Measurements from ENCODE around the gene FCER1A.

FCER1A gene

DNA sequence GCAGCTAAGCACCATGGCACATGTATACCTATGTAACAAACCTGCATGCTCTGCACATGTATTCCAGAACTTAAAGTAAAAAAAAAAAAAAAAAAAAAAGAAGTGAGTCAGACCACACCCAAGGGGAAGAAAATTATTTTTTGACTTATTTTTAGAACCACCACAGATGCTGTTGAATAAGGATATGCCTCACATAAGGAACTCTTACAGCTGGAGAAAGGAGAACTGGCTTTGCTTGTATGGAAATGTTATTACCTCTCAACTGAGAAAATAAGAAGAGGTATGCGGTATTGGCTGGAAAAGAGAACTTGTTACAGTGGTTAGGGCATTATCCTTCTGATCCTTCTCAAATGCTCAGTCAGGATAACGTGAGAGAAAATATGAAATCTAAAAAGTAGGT is 27.5 kb upstream of the FCER1A start:
- no peaks in the 10 kb centered on the region for H3K9me3 ChIP-seq (ENCODE audit: insufficient read depth, low read length)
- no peak overlapping the region for H3K4me2 ChIP-seq (ENCODE audit: low read length)
- no peaks in the 10 kb centered on the region for H4K20me1 ChIP-seq (ENCODE audit: insufficient read depth, low read length)
- no peak overlapping the region for H2AFZ ChIP-seq (ENCODE audit: low read depth, low read length)
- no peak overlapping the region for H3K4me3 ChIP-seq (ENCODE audit: low read length)
- no peaks in the 10 kb centered on the region for H3K27me3 ChIP-seq (ENCODE audit: low read depth, low read length)
- H3K36me3 ChIP-seq (replicated peaks; ENCODE audit: low read depth, low read length): no peaks in the 10 kb centered on the region
- no peak overlapping the region for H3K9ac ChIP-seq (ENCODE audit: low read length)
- no peak overlapping the region for H3K27ac ChIP-seq (ENCODE audit: low read length)
- H3K4me1 ChIP-seq (ENCODE audit: low read length): no peaks in the 10 kb centered on the region
- TF ChIP-seq, protein P1, sequence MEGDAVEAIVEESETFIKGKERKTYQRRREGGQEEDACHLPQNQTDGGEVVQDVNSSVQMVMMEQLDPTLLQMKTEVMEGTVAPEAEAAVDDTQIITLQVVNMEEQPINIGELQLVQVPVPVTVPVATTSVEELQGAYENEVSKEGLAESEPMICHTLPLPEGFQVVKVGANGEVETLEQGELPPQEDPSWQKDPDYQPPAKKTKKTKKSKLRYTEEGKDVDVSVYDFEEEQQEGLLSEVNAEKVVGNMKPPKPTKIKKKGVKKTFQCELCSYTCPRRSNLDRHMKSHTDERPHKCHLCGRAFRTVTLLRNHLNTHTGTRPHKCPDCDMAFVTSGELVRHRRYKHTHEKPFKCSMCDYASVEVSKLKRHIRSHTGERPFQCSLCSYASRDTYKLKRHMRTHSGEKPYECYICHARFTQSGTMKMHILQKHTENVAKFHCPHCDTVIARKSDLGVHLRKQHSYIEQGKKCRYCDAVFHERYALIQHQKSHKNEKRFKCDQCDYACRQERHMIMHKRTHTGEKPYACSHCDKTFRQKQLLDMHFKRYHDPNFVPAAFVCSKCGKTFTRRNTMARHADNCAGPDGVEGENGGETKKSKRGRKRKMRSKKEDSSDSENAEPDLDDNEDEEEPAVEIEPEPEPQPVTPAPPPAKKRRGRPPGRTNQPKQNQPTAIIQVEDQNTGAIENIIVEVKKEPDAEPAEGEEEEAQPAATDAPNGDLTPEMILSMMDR (IDR thresholded peaks at IDR 0.05; ENCODE audit: low read depth, low read length): no peak
- TF ChIP-seq EZH2phosphoT487 (IDR thresholded peaks at IDR 0.05; ENCODE audit: low read depth): no peak
- no peaks in the 10 kb centered on the region for H3K79me2 ChIP-seq (ENCODE audit: low read length)

DNA sequence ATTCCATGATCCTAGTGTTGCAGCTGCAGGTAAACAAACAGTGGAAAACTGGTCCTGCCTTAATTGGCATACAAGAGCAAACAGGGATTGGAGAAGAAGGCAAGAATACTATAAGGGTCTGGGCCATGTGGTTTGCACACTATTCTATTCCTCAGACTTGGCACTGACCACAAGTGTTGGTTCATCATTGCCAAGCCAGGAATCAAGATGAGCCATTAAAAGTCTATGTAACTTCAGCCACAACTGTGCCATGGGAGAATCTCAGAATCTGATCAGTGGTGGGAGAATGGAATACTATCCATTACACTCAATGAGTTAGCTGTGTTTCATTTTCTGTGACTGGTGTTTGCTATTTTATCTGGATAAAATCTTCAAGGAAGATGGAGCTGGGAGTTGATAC is 26.2 kb upstream of the FCER1A start:
- H2AFZ ChIP-seq (ENCODE audit: low read depth, low read length): no peak overlapping the region
- TF ChIP-seq, protein P1 (IDR thresholded peaks at IDR 0.05; ENCODE audit: low read depth, low read length): no peak
- no peak for TF ChIP-seq EZH2phosphoT487 (IDR thresholded peaks at IDR 0.05; ENCODE audit: low read depth)
- H4K20me1 ChIP-seq (ENCODE audit: insufficient read depth, low read length): no peaks in the 10 kb centered on the region

DNA sequence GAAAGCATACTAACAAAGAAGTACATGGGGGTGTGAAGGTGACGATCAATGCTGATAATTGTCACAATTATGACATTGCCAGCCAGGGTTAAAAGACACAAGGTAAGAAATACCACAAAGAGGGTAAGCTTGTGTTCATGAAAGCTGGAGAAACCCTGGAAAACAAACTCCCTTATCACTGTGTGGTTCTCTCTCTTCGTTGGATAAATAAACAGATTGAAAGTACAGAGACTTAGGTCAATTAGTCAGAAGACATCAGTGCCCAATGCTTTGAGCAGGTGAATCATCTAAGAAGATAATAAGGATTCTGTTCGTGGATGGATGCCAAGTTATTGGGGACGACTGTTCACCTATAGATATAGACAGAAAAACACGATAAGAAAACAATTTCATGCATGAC is 22.4 kb upstream of the FCER1A start:
- TF ChIP-seq, protein P1 (IDR thresholded peaks at IDR 0.05; ENCODE audit: low read depth, low read length): no peak
- TF ChIP-seq EZH2phosphoT487 (IDR thresholded peaks at IDR 0.05; ENCODE audit: low read depth): no peak
- no peaks in the 10 kb centered on the region for H3K79me2 ChIP-seq (ENCODE audit: low read length)
- no peak overlapping the region for H3K27ac ChIP-seq (ENCODE audit: low read length)
- H4K20me1 ChIP-seq (ENCODE audit: insufficient read depth, low read length): no peaks in the 10 kb centered on the region
- H3K36me3 ChIP-seq (replicated peaks; ENCODE audit: low read depth, low read length): no peaks in the 10 kb centered on the region
- no peak overlapping the region for H2AFZ ChIP-seq (ENCODE audit: low read depth, low read length)
- no peak overlapping the region for H3K9ac ChIP-seq (ENCODE audit: low read length)
- H3K4me3 ChIP-seq (ENCODE audit: low read length): no peak overlapping the region
- H3K4me2 ChIP-seq (ENCODE audit: low read length): no peak overlapping the region
- no peaks in the 10 kb centered on the region for H3K4me1 ChIP-seq (ENCODE audit: low read length)
- no peaks in the 10 kb centered on the region for H3K9me3 ChIP-seq (ENCODE audit: insufficient read depth, low read length)
- H3K27me3 ChIP-seq (ENCODE audit: low read depth, low read length): no peaks in the 10 kb centered on the region

More for the DNA sequence above, 26.2 kb upstream of the FCER1A start:
- H3K79me2 ChIP-seq (ENCODE audit: low read length): no peaks in the 10 kb centered on the region
- no peaks in the 10 kb centered on the region for H3K27me3 ChIP-seq (ENCODE audit: low read depth, low read length)
- no peaks in the 10 kb centered on the region for H3K36me3 ChIP-seq (replicated peaks; ENCODE audit: low read depth, low read length)
- no peaks in the 10 kb centered on the region for H3K9me3 ChIP-seq (ENCODE audit: insufficient read depth, low read length)
- H3K27ac ChIP-seq (ENCODE audit: low read length): no peak overlapping the region
- no peak overlapping the region for H3K4me2 ChIP-seq (ENCODE audit: low read length)
- H3K9ac ChIP-seq (ENCODE audit: low read length): no peak overlapping the region
- H3K4me1 ChIP-seq (ENCODE audit: low read length): no peaks in the 10 kb centered on the region
- no peak overlapping the region for H3K4me3 ChIP-seq (ENCODE audit: low read length)

DNA sequence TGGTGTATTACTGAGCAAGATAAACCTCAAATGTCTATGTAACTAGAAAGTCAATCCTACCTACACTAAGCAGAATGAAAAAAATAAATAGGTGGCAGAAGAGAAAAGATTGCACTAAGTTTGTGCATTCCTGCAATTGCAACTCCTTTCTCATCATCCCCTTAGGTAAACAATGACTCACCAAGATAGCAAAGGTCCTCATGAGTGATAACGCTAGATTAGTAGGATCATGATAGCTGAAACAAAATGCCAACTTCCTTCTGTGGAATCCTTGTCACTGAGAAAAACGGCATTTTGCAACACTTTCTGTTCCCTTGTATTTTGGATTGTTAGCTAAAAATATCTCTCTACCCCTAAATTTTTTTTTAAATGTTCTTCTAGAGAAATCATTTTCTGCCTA is 20.0 kb upstream of the FCER1A start:
- no peak overlapping the region for H3K4me3 ChIP-seq (ENCODE audit: low read length)
- no peaks in the 10 kb centered on the region for H4K20me1 ChIP-seq (ENCODE audit: insufficient read depth, low read length)
- no peak overlapping the region for H3K4me2 ChIP-seq (ENCODE audit: low read length)
- no peaks in the 10 kb centered on the region for H3K36me3 ChIP-seq (replicated peaks; ENCODE audit: low read depth, low read length)
- no peaks in the 10 kb centered on the region for H3K4me1 ChIP-seq (ENCODE audit: low read length)
- H2AFZ ChIP-seq (ENCODE audit: low read depth, low read length): no peak overlapping the region
- no peaks in the 10 kb centered on the region for H3K9me3 ChIP-seq (ENCODE audit: insufficient read depth, low read length)
- no peak overlapping the region for H3K9ac ChIP-seq (ENCODE audit: low read length)
- TF ChIP-seq, protein P1 (IDR thresholded peaks at IDR 0.05; ENCODE audit: low read depth, low read length): no peak
- no peak for TF ChIP-seq EZH2phosphoT487 (IDR thresholded peaks at IDR 0.05; ENCODE audit: low read depth)
- no peaks in the 10 kb centered on the region for H3K27me3 ChIP-seq (ENCODE audit: low read depth, low read length)
- no peaks in the 10 kb centered on the region for H3K79me2 ChIP-seq (ENCODE audit: low read length)
- no peak overlapping the region for H3K27ac ChIP-seq (ENCODE audit: low read length)
